RCC 7860 (cell line): ENCODE data around the gene KDF1.
A peak's percentile ranks its signal among the peaks of the same experiment; 100 is the strongest.
"Not testable (repeated sequence)": the region's sequence is repeated elsewhere in the genome, so short reads cannot be mapped to it uniquely, and the experiment has no call there.

Experiments
- DNase-seq: peaks from one replicate; pipeline ENCODE4 v3.0.0-alpha.2; 2015; ENCODE audit warnings: low spot score
- FAIRE-seq: peaks from 2 replicates; lab custom pipeline; 2012; peaks lifted over from hg19 to GRCh38; lab: Jason Lieb, UNC

The KDF1 gene

GRCh38 chr1:26994787-26995517 is 34.7 kb upstream of the KDF1 start:
- FAIRE-seq (no peak), DNase-seq (peak; percentile 20)

- no peak for FAIRE-seq
- DNase-seq: no peak
Measured at GRCh38 chr1:26994020-26994786, 33.9 kb upstream of the KDF1 start.

GRCh38 chr1:26993237-26994019 is 33.2 kb upstream of the KDF1 start, which contains the start of gene TRNP1:
Gene TRNP1 (plus strand): TSS chr1:26993692. CDS start chr1:26993787, 95 bp downstream.
- DNase-seq (peak; percentile 86), FAIRE-seq (no peak)

- DNase-seq: peak; percentile 95
- FAIRE-seq: peak; percentile 73
Measured at GRCh38 chr1:26991310-26992116, 31.2 kb upstream of the KDF1 start.

GRCh38 chr1:26989403-26990109 is 29.3 kb upstream of the KDF1 start:
- DNase-seq, FAIRE-seq: not testable (repeated sequence)

- FAIRE-seq: no peak
- DNase-seq: no peak
Measured at GRCh38 chr1:26986658-26987057, 26.4 kb upstream of the KDF1 start.

GRCh38 chr1:26984291-26984690 is 24.0 kb upstream of the KDF1 start:
- DNase-seq (no peak), FAIRE-seq (no peak)

GRCh38 chr1:26983863-26984262 is 23.6 kb upstream of the KDF1 start:
- FAIRE-seq (no peak), DNase-seq (no peak)

- DNase-seq (no peak), FAIRE-seq (no peak)
Measured at GRCh38 chr1:26981146-26981846, 21.0 kb upstream of the KDF1 start.

- FAIRE-seq: no peak
Measured at GRCh38 chr1:26978901-26979300, 18.6 kb upstream of the KDF1 start.

GRCh38 chr1:26976621-26977510 is 16.6 kb upstream of the KDF1 start:
- no peak for DNase-seq
- no peak for FAIRE-seq

More at GRCh38 chr1:26978901-26979300, 18.6 kb upstream of the KDF1 start:
- DNase-seq: no peak

GRCh38 chr1:26972821-26973220 is 12.6 kb upstream of the KDF1 start:
- FAIRE-seq (no peak), DNase-seq (no peak)

GRCh38 chr1:26972390-26972789 is 12.1 kb upstream of the KDF1 start:
- FAIRE-seq: no peak
- DNase-seq: no peak

GRCh38 chr1:26971590-26971989 is 11.3 kb upstream of the KDF1 start:
- no peak for DNase-seq
- FAIRE-seq: no peak

- no peak for DNase-seq
Measured at GRCh38 chr1:26970810-26971209, 10.5 kb upstream of the KDF1 start.

GRCh38 chr1:26965628-26966027 is 5.4 kb upstream of the KDF1 start:
- DNase-seq (no peak), FAIRE-seq (no peak)

More at GRCh38 chr1:26970810-26971209, 10.5 kb upstream of the KDF1 start:
- FAIRE-seq: no peak

- FAIRE-seq (peak; percentile 46), DNase-seq (no peak)
Measured at GRCh38 chr1:26965213-26965612, 4.9 kb upstream of the KDF1 start.

GRCh38 chr1:26961826-26962225 is 1.6 kb upstream of the KDF1 start:
- DNase-seq: peak; percentile 38
- no peak for FAIRE-seq
